ENCODE results near the gene NEMP1.

NEMP1 gene

DNA sequence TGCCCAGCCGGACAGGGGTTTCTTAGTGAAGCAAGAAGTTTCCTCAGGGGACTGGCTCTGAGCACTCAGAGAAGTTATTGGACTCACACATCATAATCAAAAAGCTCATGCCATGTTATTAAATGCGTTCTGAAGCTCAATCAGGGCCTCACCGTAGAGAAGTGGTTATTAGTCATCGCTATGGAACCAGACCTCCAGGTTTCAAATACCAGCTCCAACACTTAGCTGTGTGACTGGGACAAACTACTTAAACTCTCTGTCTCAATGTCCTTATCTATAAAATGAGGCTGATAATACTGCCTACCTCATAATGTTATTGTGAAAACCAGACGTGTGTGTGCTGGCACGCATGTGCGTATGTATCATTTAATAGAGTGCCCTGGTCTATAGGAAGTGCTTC lies 25.3 kb upstream of the NEMP1 start:
- Histone ChIP-seq H3K4me3 (ENCODE audit: low read length) (no peak overlapping the region), H3K36me3 (ENCODE audit: control insufficient read depth, insufficient read depth, low read length) (peaks cover 35% of the 10 kb centered on the region), H3K4me1 (ENCODE audit: control insufficient read depth, insufficient read depth, low read length) (peaks cover 42% of the 10 kb centered on the region), H3K9me3 (ENCODE audit: control insufficient read depth, low read length) (no peaks in the 10 kb centered on the region), H3K9ac (ENCODE audit: low read length) (no peak overlapping the region), H3K27me3 (ENCODE audit: control insufficient read depth, insufficient read depth, low read length) (no peaks in the 10 kb centered on the region)

- Histone ChIP-seq H3K9me3 (ENCODE audit: control insufficient read depth, low read length) (no peaks in the 10 kb centered on the region), H3K4me1 (ENCODE audit: control insufficient read depth, insufficient read depth, low read length) (peaks cover 25% of the 10 kb centered on the region), H3K36me3 (ENCODE audit: control insufficient read depth, insufficient read depth, low read length) (peaks cover 43% of the 10 kb centered on the region), H3K27me3 (ENCODE audit: control insufficient read depth, insufficient read depth, low read length) (no peaks in the 10 kb centered on the region), H3K9ac (ENCODE audit: low read length) (no peak overlapping the region), H3K4me3 (ENCODE audit: low read length) (no peak overlapping the region)
Observed at GRCh38 chr12:57101892-57102695, 23.5 kb upstream of the NEMP1 start.

DNA sequence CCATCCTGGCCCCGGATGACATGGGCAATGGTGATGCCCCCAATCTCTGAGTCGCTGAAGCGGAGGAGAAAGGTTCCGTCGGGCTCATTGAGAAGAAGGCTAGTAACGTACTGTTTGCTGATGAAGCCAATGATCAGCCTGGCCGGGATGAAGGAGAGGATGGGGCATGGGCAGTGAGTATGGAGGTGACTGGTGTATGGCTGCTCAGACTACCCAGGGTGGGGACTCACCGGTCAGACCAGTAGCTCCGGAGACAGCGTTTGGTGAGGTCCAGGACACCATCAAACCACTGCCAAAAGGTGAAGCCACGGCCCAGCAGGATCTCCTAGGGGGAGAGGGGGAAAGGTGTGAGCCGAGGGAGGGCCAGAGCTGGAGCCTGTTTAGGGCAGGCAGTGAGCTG lies 21.2 kb upstream of the NEMP1 start:
- Histone ChIP-seq H3K36me3 (ENCODE audit: control insufficient read depth, insufficient read depth, low read length) (peaks cover 33% of the 10 kb centered on the region), H3K27me3 (ENCODE audit: control insufficient read depth, insufficient read depth, low read length) (no peaks in the 10 kb centered on the region), H3K4me3 (ENCODE audit: low read length) (no peak overlapping the region), H3K9me3 (ENCODE audit: control insufficient read depth, low read length) (no peaks in the 10 kb centered on the region), H3K9ac (ENCODE audit: low read length) (no peak overlapping the region), H3K4me1 (ENCODE audit: control insufficient read depth, insufficient read depth, low read length) (peaks cover 24% of the 10 kb centered on the region)

- H3K36me3 ChIP-seq (ENCODE audit: control insufficient read depth, insufficient read depth, low read length), result peaks cover 30% of the 10 kb centered on the region
- H3K9ac ChIP-seq (ENCODE audit: low read length), result no peak overlapping the region
- no peaks in the 10 kb centered on the region for H3K9me3 ChIP-seq (ENCODE audit: control insufficient read depth, low read length)
- H3K4me1 ChIP-seq (ENCODE audit: control insufficient read depth, insufficient read depth, low read length), result peaks cover 24% of the 10 kb centered on the region
- H3K27me3 ChIP-seq (ENCODE audit: control insufficient read depth, insufficient read depth, low read length), result no peaks in the 10 kb centered on the region
- H3K4me3 ChIP-seq (ENCODE audit: low read length), result no peak overlapping the region
Observed at GRCh38 chr12:57099047-57099714, 20.6 kb upstream of the NEMP1 start.

DNA sequence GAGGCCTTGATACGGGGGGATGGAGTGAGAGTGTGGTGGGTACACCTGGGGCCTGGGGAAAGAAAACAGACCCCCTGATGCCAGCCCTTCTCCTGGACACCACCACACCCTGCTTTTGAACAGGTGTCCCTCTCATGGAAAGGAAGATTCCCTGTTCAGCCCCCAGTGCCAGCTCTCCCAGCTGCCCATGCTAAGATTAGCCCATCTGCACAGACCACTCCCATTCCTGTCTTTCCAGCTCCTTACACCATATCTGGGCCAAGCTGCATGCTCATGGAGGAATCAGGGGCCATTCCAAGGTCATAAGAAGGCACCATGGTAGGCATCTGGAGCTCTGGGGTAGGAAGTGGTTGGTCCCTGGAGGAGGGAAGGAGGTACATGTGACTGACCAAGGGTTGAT lies 20.0 kb upstream of the NEMP1 start:
- Histone ChIP-seq H3K36me3 (ENCODE audit: control insufficient read depth, insufficient read depth, low read length) (peaks cover 27% of the 10 kb centered on the region), H3K9ac (ENCODE audit: low read length) (no peak overlapping the region), H3K9me3 (ENCODE audit: control insufficient read depth, low read length) (no peaks in the 10 kb centered on the region), H3K4me3 (ENCODE audit: low read length) (no peak overlapping the region), H3K27me3 (ENCODE audit: control insufficient read depth, insufficient read depth, low read length) (no peaks in the 10 kb centered on the region), H3K4me1 (ENCODE audit: control insufficient read depth, insufficient read depth, low read length) (peaks cover 24% of the 10 kb centered on the region)

DNA sequence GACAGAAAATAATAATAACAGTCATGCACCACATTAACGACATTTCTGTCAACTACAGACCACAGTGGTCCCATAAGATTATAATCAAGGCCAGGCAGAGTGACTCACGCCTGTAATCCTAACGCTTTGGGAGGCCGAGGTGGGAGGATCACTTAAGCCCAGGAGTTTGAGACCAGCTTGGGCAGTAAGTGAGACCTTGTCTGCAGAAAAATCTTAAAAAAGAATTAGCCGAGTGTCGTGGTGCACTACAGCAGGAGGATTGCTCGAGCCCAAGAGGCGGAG lies 18.9 kb upstream of the NEMP1 start:
- Histone ChIP-seq H3K4me1 (ENCODE audit: control insufficient read depth, insufficient read depth, low read length) (peaks cover 24% of the 10 kb centered on the region), H3K9me3 (ENCODE audit: control insufficient read depth, low read length) (no peaks in the 10 kb centered on the region), H3K27me3 (ENCODE audit: control insufficient read depth, insufficient read depth, low read length) (no peaks in the 10 kb centered on the region), H3K4me3 (ENCODE audit: low read length) (no peak overlapping the region), H3K36me3 (ENCODE audit: control insufficient read depth, insufficient read depth, low read length) (peaks cover 27% of the 10 kb centered on the region), H3K9ac (ENCODE audit: low read length) (no peak overlapping the region)

DNA sequence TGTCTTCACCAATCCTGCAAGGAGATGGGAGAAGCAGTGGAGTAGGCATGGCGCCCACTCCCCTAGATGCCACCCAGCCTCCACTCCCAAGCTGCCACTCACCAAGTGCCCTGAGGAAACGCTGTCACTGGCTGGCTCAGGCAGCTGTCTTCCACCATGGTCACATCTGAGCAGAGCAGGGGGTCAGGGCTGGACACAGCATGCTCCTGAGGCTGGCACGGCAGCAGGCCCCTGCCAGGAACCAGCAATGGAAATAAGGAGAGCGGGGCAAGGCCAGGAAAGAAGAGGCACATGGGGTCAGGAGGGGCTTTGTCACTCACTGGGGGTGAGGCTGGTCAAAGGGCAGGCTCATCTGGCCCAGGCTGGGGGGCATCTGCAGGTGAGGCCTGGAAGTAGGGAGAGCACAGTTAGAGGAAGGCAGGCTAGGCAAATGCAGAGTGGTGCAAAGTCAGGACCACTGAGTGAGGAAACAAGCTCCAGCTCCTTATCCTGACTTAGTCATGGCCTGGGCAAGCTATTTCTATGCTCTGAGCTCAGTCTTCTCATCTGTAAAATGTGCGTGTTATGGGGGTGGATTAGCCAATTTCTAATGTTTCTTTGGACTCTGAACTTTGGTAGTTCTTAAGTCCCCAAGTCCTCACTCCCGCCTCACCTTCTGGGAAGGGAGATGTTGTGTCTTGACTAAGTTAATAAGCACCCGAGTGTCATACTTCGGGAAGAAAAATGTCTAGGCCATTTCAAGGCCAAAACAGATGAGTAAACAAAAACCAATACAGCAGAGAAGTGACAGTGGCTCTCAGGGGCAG lies 18.4 kb upstream of the NEMP1 start:
- Histone ChIP-seq H3K36me3 (ENCODE audit: control insufficient read depth, insufficient read depth, low read length) (peaks cover 27% of the 10 kb centered on the region), H3K4me3 (ENCODE audit: low read length) (no peak overlapping the region), H3K27me3 (ENCODE audit: control insufficient read depth, insufficient read depth, low read length) (no peaks in the 10 kb centered on the region), H3K9ac (ENCODE audit: low read length) (no peak overlapping the region), H3K4me1 (ENCODE audit: control insufficient read depth, insufficient read depth, low read length) (peaks cover 21% of the 10 kb centered on the region), H3K9me3 (ENCODE audit: control insufficient read depth, low read length) (no peaks in the 10 kb centered on the region)

- no peaks in the 10 kb centered on the region for H3K9me3 ChIP-seq (ENCODE audit: control insufficient read depth, low read length)
- no peaks in the 10 kb centered on the region for H3K27me3 ChIP-seq (ENCODE audit: control insufficient read depth, insufficient read depth, low read length)
- H3K36me3 ChIP-seq (ENCODE audit: control insufficient read depth, insufficient read depth, low read length), result peaks cover 27% of the 10 kb centered on the region
- H3K4me1 ChIP-seq (ENCODE audit: control insufficient read depth, insufficient read depth, low read length), result peaks cover 21% of the 10 kb centered on the region
- H3K4me3 ChIP-seq (ENCODE audit: low read length), result no peak overlapping the region
- H3K9ac ChIP-seq (ENCODE audit: low read length), result no peak overlapping the region
Observed at GRCh38 chr12:57096099-57096572, 17.5 kb upstream of the NEMP1 start.

DNA sequence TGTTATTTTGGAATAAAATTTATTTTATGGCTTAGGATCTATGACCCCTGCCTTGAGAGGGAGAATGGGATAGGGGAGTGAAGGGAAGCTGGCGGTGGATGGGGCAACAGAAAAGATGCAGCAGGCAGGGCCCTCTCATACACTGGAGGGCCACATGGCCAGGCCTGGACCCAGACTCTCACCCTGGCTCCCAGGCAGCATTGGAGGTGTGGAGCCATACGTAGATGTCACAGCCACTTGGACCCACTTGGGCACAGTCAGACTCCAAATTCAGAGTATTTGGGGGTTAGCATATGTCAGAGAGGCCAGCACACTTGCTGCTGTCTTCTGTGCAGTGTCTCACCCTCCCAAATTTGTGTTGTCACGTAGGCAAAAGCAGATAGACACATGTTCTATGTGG lies 16.8 kb upstream of the NEMP1 start:
- Histone ChIP-seq H3K9ac (ENCODE audit: low read length) (no peak overlapping the region), H3K9me3 (ENCODE audit: control insufficient read depth, low read length) (no peaks in the 10 kb centered on the region), H3K27me3 (ENCODE audit: control insufficient read depth, insufficient read depth, low read length) (no peaks in the 10 kb centered on the region), H3K36me3 (ENCODE audit: control insufficient read depth, insufficient read depth, low read length) (peaks cover 27% of the 10 kb centered on the region), H3K4me1 (ENCODE audit: control insufficient read depth, insufficient read depth, low read length) (peaks cover 28% of the 10 kb centered on the region), H3K4me3 (ENCODE audit: low read length) (no peak overlapping the region)

DNA sequence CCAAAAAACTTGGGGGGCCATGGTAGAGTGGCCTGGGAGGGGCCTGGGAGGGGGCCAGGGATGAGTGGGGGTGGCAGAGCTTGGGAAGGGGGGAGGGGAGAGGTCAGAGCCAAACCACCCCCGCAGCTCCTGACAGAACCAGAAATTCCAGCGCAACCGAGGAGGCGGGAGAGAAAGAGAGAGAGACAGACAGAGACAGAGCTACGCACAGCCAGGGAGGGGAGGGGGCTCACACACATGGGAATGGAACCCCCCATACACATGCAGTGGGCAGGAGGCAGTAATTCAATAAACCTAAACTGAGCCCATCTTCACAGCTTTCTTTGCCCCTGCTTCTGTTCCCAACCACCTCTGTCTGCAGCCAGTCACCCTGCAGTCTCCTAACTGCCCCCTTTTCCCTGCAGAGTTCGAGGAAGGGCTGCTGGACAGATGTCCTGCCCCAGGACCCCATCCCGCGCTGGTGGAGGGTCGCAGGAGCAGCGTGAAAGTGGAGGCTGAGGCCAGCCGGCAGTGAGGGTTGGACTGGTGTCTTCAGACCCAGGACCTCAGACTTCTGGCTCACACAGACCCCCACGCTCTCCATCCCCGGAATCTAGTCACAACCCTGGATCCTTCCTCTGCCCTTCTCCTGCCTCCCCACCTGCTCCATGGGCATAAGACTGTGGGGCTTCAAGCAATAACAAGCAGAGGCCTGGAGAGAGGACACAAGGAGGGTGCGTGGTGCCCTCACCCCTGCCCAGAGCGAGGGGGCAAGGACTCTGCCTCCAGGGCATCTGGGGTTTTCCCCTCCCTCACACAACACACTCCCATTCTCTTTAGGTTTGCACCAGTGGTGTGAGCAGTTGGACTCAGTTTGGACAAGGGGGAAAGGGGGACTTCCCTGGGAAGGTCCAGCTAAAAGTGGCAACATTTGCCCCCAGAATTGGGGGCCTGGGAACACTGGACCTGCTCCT lies 15.9 kb upstream of the NEMP1 start:
- peaks cover 25% of the 10 kb centered on the region for H3K36me3 ChIP-seq (ENCODE audit: control insufficient read depth, insufficient read depth, low read length)
- peaks cover 23% of the 10 kb centered on the region for H3K4me1 ChIP-seq (ENCODE audit: control insufficient read depth, insufficient read depth, low read length)
- no peaks in the 10 kb centered on the region for H3K9me3 ChIP-seq (ENCODE audit: control insufficient read depth, low read length)
- H3K9ac ChIP-seq (ENCODE audit: low read length), result peak overlapping the region; percentile 29
- no peak overlapping the region for H3K4me3 ChIP-seq (ENCODE audit: low read length)
- H3K27me3 ChIP-seq (ENCODE audit: control insufficient read depth, insufficient read depth, low read length), result no peaks in the 10 kb centered on the region

GRCh38 chr12:57093415-57094207 lies 15.0 kb upstream of the NEMP1 start:
- no peaks in the 10 kb centered on the region for H3K9me3 ChIP-seq (ENCODE audit: control insufficient read depth, low read length)
- H3K4me1 ChIP-seq (ENCODE audit: control insufficient read depth, insufficient read depth, low read length), result peaks cover 23% of the 10 kb centered on the region
- peak overlapping the region; percentile 12 for H3K9ac ChIP-seq (ENCODE audit: low read length)
- peaks cover 16% of the 10 kb centered on the region for H3K36me3 ChIP-seq (ENCODE audit: control insufficient read depth, insufficient read depth, low read length)
- no peaks in the 10 kb centered on the region for H3K27me3 ChIP-seq (ENCODE audit: control insufficient read depth, insufficient read depth, low read length)
- no peak overlapping the region for H3K4me3 ChIP-seq (ENCODE audit: low read length)

All from mucosa of stomach (tissue), 1 donor.